GM12864 (cell line): ENCODE measurements around the gene KRT40.

Source experiments
- DNase-seq: peaks from one replicate; pipeline ENCODE4 v3.0.0-alpha.2; 2011; ENCODE audit warnings: low read depth
- H3K4me3 ChIP-seq: 2 replicates; pipeline ENCODE4 v1.5.1; 2011; ENCODE audit warnings: mild to moderate bottlenecking, low read depth, low read length, control low read depth
- CTCF ChIP-seq: IDR thresholded peaks from 2 replicates; pipeline ENCODE4 v1.5.1; 2011; ENCODE audit warnings: low read depth, mild to moderate bottlenecking, moderate library complexity, low read length, control low read depth, inconsistent platforms; ENCODE audit errors: missing control alignments

The KRT40 gene

GRCh38 chr17:40956401-40957254 is 27.5 kb downstream of the KRT40 start:
- no peak for TF ChIP-seq CTCF
- DNase-seq: no peak
- no peak overlapping the region for H3K4me3 ChIP-seq

DNA sequence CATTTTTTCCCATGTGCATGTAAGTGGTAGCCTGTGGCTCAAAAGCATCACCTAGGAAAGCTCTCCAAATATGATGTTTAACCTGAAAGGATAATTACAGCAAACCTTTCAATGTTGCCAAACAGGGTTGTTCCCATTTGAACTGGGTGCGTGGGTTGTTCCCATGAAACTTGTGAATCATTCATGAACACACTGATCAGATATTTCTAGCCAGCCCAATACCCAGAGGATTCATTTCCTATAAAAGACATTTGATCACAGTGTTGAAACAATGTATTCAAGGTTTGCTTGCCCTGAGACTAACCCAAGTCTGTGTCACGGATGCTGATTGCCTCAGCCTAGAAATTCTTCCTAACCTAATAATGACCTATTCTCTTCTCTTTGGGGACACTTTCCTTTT is 30.2 kb downstream of the KRT40 start:
- DNase-seq: no peak
- no peak overlapping the region for H3K4me3 ChIP-seq
- TF ChIP-seq CTCF: no peak

DNA sequence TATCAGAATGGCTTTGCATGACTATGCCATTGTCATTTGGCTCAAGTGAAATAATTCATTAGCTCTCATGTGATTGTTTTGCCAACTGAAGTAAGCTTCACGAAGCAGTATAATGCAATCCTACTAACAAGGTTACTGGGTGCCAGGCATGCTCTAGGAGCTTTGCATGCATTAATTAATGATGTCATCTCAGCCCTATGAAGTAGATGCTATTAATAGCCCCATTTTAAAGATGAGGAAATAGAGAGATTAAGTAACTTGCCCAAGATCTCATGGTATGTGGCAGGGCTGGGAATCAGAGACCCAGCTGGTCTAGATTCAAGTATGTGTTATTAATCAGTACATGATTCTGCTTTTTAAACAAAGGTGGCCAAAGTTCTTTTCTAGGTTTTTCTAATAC is 31.5 kb downstream of the KRT40 start:
- no peak for DNase-seq
- H3K4me3 ChIP-seq: no peak overlapping the region
- TF ChIP-seq CTCF: no peak

DNA sequence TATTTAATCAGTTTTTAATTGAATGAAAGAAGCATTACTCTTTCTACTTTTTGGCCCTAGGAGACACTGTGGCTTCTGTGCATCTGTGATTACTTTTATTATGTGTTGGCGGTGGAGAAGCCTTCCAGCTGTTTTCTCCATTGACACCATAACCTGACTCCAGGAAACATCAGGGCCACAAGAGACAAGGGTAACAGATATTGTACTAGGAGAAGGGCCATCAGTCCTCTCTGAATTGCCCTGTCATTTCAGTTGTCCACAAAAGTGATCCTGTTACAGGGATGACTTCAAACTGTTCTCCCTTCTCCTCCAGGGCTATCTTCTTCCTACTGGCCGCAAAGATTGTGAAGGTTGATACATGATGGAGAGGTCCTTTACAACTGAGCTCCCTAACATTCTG is 32.0 kb downstream of the KRT40 start:
- no peak overlapping the region for H3K4me3 ChIP-seq
- no peak for TF ChIP-seq CTCF
- no peak for DNase-seq

DNA sequence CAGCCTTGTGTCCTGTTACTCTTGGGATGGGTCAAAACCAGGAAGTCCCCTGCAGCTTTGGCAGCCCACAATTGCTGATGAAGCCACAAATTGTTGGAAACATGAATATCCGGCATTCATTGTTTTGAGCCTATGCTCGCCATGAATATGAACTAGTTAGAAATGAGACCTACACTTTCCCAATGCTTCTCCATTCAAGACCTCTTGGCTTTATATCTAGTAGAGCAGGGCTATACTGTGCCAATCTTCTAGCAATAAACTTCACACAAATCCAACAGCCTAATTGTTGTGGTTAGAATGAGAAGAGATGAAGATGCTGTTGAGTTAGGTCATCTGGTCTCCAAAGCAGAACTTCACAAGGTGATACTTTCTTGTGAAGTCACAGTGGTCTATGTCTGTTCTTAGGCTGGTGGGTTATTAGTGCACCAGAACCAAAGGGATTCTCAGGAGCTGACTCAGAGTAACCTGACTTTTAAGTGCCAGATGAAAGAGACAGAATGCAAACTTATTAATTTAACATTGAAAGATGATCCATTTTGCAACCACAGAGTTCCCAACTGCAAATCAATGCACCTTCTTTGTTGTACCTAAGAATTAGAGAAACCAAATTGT is 33.0 kb downstream of the KRT40 start:
- no peak for TF ChIP-seq CTCF
- no peak for DNase-seq
- H3K4me3 ChIP-seq: no peak overlapping the region

DNA sequence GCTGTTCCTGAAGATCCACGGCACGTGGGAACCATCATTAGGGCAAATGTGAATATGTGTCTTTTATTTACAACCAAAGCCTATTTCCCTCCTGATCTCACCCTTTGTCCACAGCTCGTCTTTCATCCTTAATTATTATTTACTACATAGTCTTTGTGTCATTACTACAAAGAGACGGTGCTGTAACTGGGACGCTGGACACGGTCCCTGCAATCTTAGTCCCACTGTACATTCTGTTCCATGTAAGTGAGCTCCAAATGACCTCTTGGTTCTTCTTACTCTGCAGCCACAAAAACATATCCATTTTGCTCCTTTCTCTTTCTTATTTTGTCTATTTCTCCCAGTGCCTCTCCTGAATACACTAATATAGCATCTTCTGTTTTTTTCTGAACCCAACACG is 34.0 kb downstream of the KRT40 start:
- no peak overlapping the region for H3K4me3 ChIP-seq
- DNase-seq: no peak
- no peak for TF ChIP-seq CTCF
